Measurements from ENCODE around the gene PLA2G5.

Gene PLA2G5

GRCh38 chr1:20139776-20140612, 70.0 kb downstream of the PLA2G5 start:
- no peak for DNase-seq
- Histone ChIP-seq H3K27me3 (replicated peaks; ENCODE audit: control insufficient read depth, insufficient read depth, low read length, poor library complexity, severe bottlenecking) (no peaks in the 10 kb centered on the region), H3K36me3 (ENCODE audit: control insufficient read depth, insufficient read depth, low read length) (no peaks in the 10 kb centered on the region), H3K27ac (ENCODE audit: insufficient read depth, low read length, poor library complexity, severe bottlenecking) (no peak overlapping the region), H3K4me1 (ENCODE audit: control insufficient read depth, insufficient read depth, low read length, poor library complexity, severe bottlenecking) (no peaks in the 10 kb centered on the region), H3K9me3 (ENCODE audit: control insufficient read depth, low read length) (no peaks in the 10 kb centered on the region), H3K4me3 (ENCODE audit: insufficient read depth, low read depth, low read length, poor library complexity, severe bottlenecking) (no peak overlapping the region)

- no peak overlapping the region for H3K27ac ChIP-seq (ENCODE audit: insufficient read depth, low read length, poor library complexity, severe bottlenecking)
- no peaks in the 10 kb centered on the region for H3K9me3 ChIP-seq (ENCODE audit: control insufficient read depth, low read length)
- no peaks in the 10 kb centered on the region for H3K4me1 ChIP-seq (ENCODE audit: control insufficient read depth, insufficient read depth, low read length, poor library complexity, severe bottlenecking)
- no peak overlapping the region for H3K4me3 ChIP-seq (ENCODE audit: insufficient read depth, low read depth, low read length, poor library complexity, severe bottlenecking)
- H3K36me3 ChIP-seq (ENCODE audit: control insufficient read depth, insufficient read depth, low read length) = no peaks in the 10 kb centered on the region
- H3K27me3 ChIP-seq (replicated peaks; ENCODE audit: control insufficient read depth, insufficient read depth, low read length, poor library complexity, severe bottlenecking) = no peaks in the 10 kb centered on the region
- no peak for DNase-seq
Observed at GRCh38 chr1:20141001-20141400, 71.0 kb downstream of the PLA2G5 start.

- H3K27ac ChIP-seq (ENCODE audit: insufficient read depth, low read length, poor library complexity, severe bottlenecking) = no peak overlapping the region
- no peaks in the 10 kb centered on the region for H3K9me3 ChIP-seq (ENCODE audit: control insufficient read depth, low read length)
- H3K36me3 ChIP-seq (ENCODE audit: control insufficient read depth, insufficient read depth, low read length) = no peaks in the 10 kb centered on the region
- no peaks in the 10 kb centered on the region for H3K27me3 ChIP-seq (replicated peaks; ENCODE audit: control insufficient read depth, insufficient read depth, low read length, poor library complexity, severe bottlenecking)
- no peaks in the 10 kb centered on the region for H3K4me1 ChIP-seq (ENCODE audit: control insufficient read depth, insufficient read depth, low read length, poor library complexity, severe bottlenecking)
- no peak for DNase-seq
- H3K4me3 ChIP-seq (ENCODE audit: insufficient read depth, low read depth, low read length, poor library complexity, severe bottlenecking) = no peak overlapping the region
Observed at GRCh38 chr1:20141466-20141865, 71.5 kb downstream of the PLA2G5 start.

Data from effector memory CD4-positive, alpha-beta T cell (primary cell).